PC-3 (cell line): Measurements from ENCODE around the gene ATG2A. TPM values are rescaled to one million over a fixed set of nuclear protein-coding genes. Genes with fewer than 3 reads are reported as not detected.

Source experiments
- ATAC-seq: fragments of 200-7000 bp; cut with Tn5 transposase; 2 replicates; pipeline ENCODE4 v1.9.1; 2020; ENCODE audit warnings: mild to moderate bottlenecking, moderate library complexity
- BruUV-seq: library from RNA; stranded (reverse); fragments of 400-500 nt; replicated peaks from 2 replicates; lab custom pipeline; 2021; lab: Mats Ljungman, UMichigan
- CTCF ChIA-PET: fragments of 300-600 bp; sonication (Branson Sonifier 250); formaldehyde crosslinking; loops from one replicate; lab custom pipeline; 2022; ENCODE audit warnings: antibody characterized with exemption; lab: Charles Lee
- POLR2A ChIA-PET: fragments of 300-600 bp; sonication (Branson Sonifier 250); formaldehyde crosslinking; loops from one replicate; lab custom pipeline; 2022; ENCODE audit warnings: antibody characterized with exemption; ENCODE audit not compliant: unreplicated experiment; lab: Charles Lee
- DNase-seq: peaks from one replicate; pipeline ENCODE4 v3.0.0-alpha.2; 2015
- H2AFZ ChIP-seq: fragments of 300-600 bp; sonication (generic); 2 replicates; pipeline ENCODE4 v1.6.0; 2016; ENCODE audit warnings: antibody characterized with exemption, low read length
- H3F3A ChIP-seq: fragments of 300-600 bp; sonication (generic); one replicate; pipeline ENCODE4 v1.6.0; 2017; ENCODE audit warnings: antibody characterized with exemption, low read length, control low read depth, mild to moderate bottlenecking; ENCODE audit not compliant: unreplicated experiment
- H3K27ac ChIP-seq: fragments of 300-600 bp; sonication (generic); 2 replicates; pipeline ENCODE4 v1.5.1; 2016; ENCODE audit warnings: mild to moderate bottlenecking, low read length
- H3K27me3 ChIP-seq: fragments of 300-600 bp; sonication (generic); 2 replicates; pipeline ENCODE4 v1.6.1; 2016; ENCODE audit warnings: low read length, mixed read lengths
- H3K36me3 ChIP-seq: fragments of 300-600 bp; sonication (generic); 2 replicates; pipeline ENCODE4 v1.6.1; 2016; ENCODE audit warnings: low read depth, mixed run types, low read length, mixed read lengths
- H3K4me1 ChIP-seq: fragments of 300-600 bp; sonication (generic); 2 replicates; pipeline ENCODE4 v1.5.1; 2016; ENCODE audit warnings: low read length; ENCODE audit not compliant: insufficient read depth
- H3K4me2 ChIP-seq: fragments of 300-600 bp; sonication (generic); 2 replicates; pipeline ENCODE4 v1.6.0; 2016; ENCODE audit warnings: low read length
- H3K4me3 ChIP-seq: fragments of 300-600 bp; sonication (generic); 2 replicates; pipeline ENCODE4 v1.5.1; 2016; ENCODE audit warnings: mild to moderate bottlenecking, low read length, mixed read lengths
- H3K79me2 ChIP-seq: fragments of 300-600 bp; sonication (generic); 2 replicates; pipeline ENCODE4 v1.6.1; 2017; ENCODE audit warnings: low read length, mixed read lengths
- H3K9ac ChIP-seq: fragments of 300-600 bp; sonication (generic); 2 replicates; pipeline ENCODE4 v1.6.0; 2016; ENCODE audit warnings: mild to moderate bottlenecking, low read length
- H3K9me2 ChIP-seq: fragments of 300-600 bp; sonication (generic); replicated peaks from 2 replicates; pipeline ENCODE4 v1.6.1; 2016; ENCODE audit warnings: mixed run types, low read length, mixed read lengths
- H3K9me3 ChIP-seq: fragments of 300-600 bp; sonication (generic); 2 replicates; pipeline ENCODE4 v1.6.1; 2016; ENCODE audit warnings: low read length, mixed read lengths
- H4K20me1 ChIP-seq: fragments of 300-600 bp; sonication (generic); 2 replicates; pipeline ENCODE4 v1.6.1; 2016; ENCODE audit warnings: low read length, mixed read lengths
- EZH2 ChIP-seq: fragments of 300-600 bp; sonication (generic); IDR thresholded peaks from one replicate; pipeline ENCODE4 v1.6.1; 2017; ENCODE audit warnings: antibody characterized with exemption, mild to moderate bottlenecking, low read length; ENCODE audit not compliant: unreplicated experiment
- EZH2phosphoT487 ChIP-seq: fragments of 300-600 bp; sonication (generic); IDR thresholded peaks from 2 replicates; pipeline ENCODE4 v1.6.1; 2018; ENCODE audit warnings: mild to moderate bottlenecking, antibody characterized with exemption, low read length, borderline replicate concordance
- intact Hi-C: fragments of 100-400 bp; cut with micrococcal nuclease; formaldehyde crosslinking; loops from 2 replicates; pipeline ENCODE4 v1.9.0; 2023
- total RNA-seq: library from RNA; depleted of rRNA; stranded (reverse); fragments of >200 nt; gene quantifications from 2 replicates; pipeline ENCODE4 v1.2.3, GENCODE V29; 2014
- TF ChIP-seq, protein P1 (sequence below): fragments of 300-600 bp; sonication (generic); conservative IDR thresholded peaks from 2 replicates; pipeline ENCODE4 v1.5.1; 2017; ENCODE audit warnings: antibody characterized with exemption, low read depth, mild to moderate bottlenecking, low read length

ATG2A gene
- total RNA-seq, 1 experiment from 2014 or later: 45.6 TPM

DNA sequence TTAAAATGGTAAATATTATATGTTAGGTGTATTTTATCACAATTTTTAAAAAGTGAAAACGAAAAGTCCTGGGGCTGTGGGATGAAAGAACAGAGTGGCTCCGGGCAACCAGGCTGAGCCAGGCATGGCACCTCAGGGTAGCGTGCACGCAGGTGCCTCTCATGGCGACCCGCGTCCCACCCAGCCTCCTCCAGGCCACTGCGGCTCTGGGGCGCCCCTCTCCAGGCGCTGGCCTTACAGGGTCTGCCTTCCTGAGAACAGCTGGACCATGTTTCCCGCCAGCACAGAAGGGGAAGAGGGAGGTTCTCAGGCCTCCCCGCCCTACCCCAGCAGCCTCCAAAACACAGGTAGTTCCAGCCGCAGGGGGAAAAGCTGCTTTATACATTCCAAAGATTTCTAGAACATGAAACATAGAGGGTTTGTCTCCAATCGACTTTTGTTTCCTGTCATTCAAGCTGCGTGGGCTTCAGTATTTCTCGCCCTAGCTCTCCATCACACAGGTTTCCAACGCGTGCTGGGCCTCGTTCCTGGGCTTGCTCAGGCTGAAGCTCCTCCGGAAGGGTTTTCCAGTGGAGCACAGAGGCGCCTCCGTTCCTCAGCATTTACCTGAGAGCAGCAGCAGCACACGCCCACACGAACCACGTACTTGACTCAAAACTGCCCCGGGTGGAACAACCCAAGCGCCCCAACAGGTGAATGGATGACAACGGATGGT is 49.1 kb downstream of the ATG2A start:
- Histone ChIP-seq H2AFZ (no peak overlapping the region), H3K4me2 (peak overlapping the region; percentile 69), H3K4me1 (peaks cover 79% of the 10 kb centered on the region), H3K27me3 (no peaks in the 10 kb centered on the region), H3K27ac (peak overlapping the region; percentile 81), H3F3A (peaks cover 20% of the 10 kb centered on the region), H3K36me3 (peaks cover 34% of the 10 kb centered on the region), H4K20me1 (peaks cover 54% of the 10 kb centered on the region; the same call in 1 of the 2 replicates), H3K79me2 (peaks cover 94% of the 10 kb centered on the region), H3K4me3 (peak overlapping the region; percentile 31; the same call in 1 of the 2 replicates), H3K9ac (peak overlapping the region; percentile 50), H3K9me2 (no peaks in the 10 kb centered on the region), H3K9me3 (no peaks in the 10 kb centered on the region)
- BruUV-seq: no TSS peak
- no peak for TF ChIP-seq EZH2
- TF ChIP-seq, protein P1, sequence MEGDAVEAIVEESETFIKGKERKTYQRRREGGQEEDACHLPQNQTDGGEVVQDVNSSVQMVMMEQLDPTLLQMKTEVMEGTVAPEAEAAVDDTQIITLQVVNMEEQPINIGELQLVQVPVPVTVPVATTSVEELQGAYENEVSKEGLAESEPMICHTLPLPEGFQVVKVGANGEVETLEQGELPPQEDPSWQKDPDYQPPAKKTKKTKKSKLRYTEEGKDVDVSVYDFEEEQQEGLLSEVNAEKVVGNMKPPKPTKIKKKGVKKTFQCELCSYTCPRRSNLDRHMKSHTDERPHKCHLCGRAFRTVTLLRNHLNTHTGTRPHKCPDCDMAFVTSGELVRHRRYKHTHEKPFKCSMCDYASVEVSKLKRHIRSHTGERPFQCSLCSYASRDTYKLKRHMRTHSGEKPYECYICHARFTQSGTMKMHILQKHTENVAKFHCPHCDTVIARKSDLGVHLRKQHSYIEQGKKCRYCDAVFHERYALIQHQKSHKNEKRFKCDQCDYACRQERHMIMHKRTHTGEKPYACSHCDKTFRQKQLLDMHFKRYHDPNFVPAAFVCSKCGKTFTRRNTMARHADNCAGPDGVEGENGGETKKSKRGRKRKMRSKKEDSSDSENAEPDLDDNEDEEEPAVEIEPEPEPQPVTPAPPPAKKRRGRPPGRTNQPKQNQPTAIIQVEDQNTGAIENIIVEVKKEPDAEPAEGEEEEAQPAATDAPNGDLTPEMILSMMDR: no peak
- no peak for TF ChIP-seq EZH2phosphoT487
- ChIA-PET CTCF (interaction anchor here (1.3 to 3.3 kb wide), 2 partner anchors 9 to 19 kb away, joined by 6 to 20 read pairs; no protein-coding TSS in a partner anchor), POLR2A (interaction anchor here (0.7 to 2.3 kb wide), 4 partner anchors 8 to 13 kb away, joined by 3 to 23 read pairs (median 8); no protein-coding TSS in a partner anchor)
- DNase-seq: peak; percentile 78
- ATAC-seq: 0 out of 2 replicates have a peak, but pooled peaks have one; percentile 1
- intact Hi-C loops: no loop called here

DNA sequence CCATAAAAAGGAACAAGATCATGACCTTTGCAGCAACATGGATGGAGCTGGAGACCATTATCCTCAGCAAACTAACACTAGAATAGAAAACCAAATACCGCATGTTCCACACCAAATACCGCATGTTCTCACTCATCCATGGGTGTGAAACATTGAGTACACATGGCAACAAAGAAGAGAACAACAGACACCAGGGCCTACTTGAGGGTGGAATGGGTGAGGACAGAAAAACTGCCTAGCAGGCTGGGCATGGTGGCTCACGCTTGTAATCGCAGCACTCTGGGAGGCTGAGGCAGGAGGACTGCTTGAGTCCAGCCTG is 50.9 kb downstream of the ATG2A start:
- H3K4me2 ChIP-seq: 0 out of 2 replicates have a peak overlapping the region, but pooled peaks have one; percentile 17
- no peaks in the 10 kb centered on the region for H3K9me3 ChIP-seq
- H3K9me2 ChIP-seq: no peaks in the 10 kb centered on the region
- no peak for TF ChIP-seq EZH2
- TF ChIP-seq, protein P1: no peak
- TF ChIP-seq EZH2phosphoT487: no peak
- peak overlapping the region; percentile 49 for H3K27ac ChIP-seq
- ChIA-PET CTCF (no interaction called here), POLR2A (interaction anchor here (0.7 kb wide), 1 partner anchor 22 kb away, joined by 6 read pairs; no protein-coding TSS in a partner anchor)
- peaks cover 79% of the 10 kb centered on the region for H3K4me1 ChIP-seq
- H4K20me1 ChIP-seq: peaks cover 47% of the 10 kb centered on the region; the same call in 1 of the 2 replicates
- H3F3A ChIP-seq: peaks cover 20% of the 10 kb centered on the region
- no peak for DNase-seq
- no peaks in the 10 kb centered on the region for H3K27me3 ChIP-seq
- H3K9ac ChIP-seq: no peak overlapping the region
- intact Hi-C loops: no loop called here
- ATAC-seq: no peak
- H3K4me3 ChIP-seq: no peak overlapping the region
- peaks cover 94% of the 10 kb centered on the region for H3K79me2 ChIP-seq
- BruUV-seq: no TSS peak
- peaks cover 21% of the 10 kb centered on the region for H3K36me3 ChIP-seq
- no peak overlapping the region for H2AFZ ChIP-seq
